Suprapubic skin (tissue), 4 donors: ENCODE data around the gene CCN5. TPM values are rescaled to one million over a fixed set of nuclear protein-coding genes. Genes with fewer than 3 reads are reported as not detected.
A peak's percentile ranks its signal among the peaks of the same experiment; 100 is the strongest.

Source experiments
- DNase-seq, 2 donors: peaks; one replicate each; pipeline ENCODE4 v3.0.0-alpha.2; 2019; ENCODE audit warnings: low spot score in 2 of 2
- H3K27ac ChIP-seq: fragments of 200-600 bp; sonication (generic); one replicate; pipeline ENCODE4 v1.5.1; 2019
- H3K27me3 ChIP-seq: fragments of 200-600 bp; sonication (generic); one replicate; pipeline ENCODE4 v1.5.1; 2019
- H3K36me3 ChIP-seq: fragments of 200-600 bp; sonication (generic); one replicate; pipeline ENCODE4 v1.5.1; 2019
- H3K4me1 ChIP-seq: fragments of 200-600 bp; sonication (generic); one replicate; pipeline ENCODE4 v1.5.1; 2019
- H3K4me3 ChIP-seq: fragments of 200-600 bp; sonication (generic); one replicate; pipeline ENCODE4 v1.5.1; 2019; ENCODE audit warnings: mild to moderate bottlenecking
- H3K9me3 ChIP-seq: fragments of 200-600 bp; sonication (generic); one replicate; pipeline ENCODE4 v1.5.1; 2019
- CTCF ChIP-seq, 2 donors: fragments of 200-600 bp in 1 of 2; fragments of 450-650 bp in 1 of 2; sonication (generic) in 1 of 2; IDR thresholded peaks; one replicate each; pipeline ENCODE4 v1.5.1; 2016 to 2019; ENCODE audit warnings: antibody characterized with exemption in 2 of 2, mild to moderate bottlenecking in 1 of 2, moderate library complexity in 1 of 2
- EP300 ChIP-seq: sonication (generic); formaldehyde crosslinking; IDR thresholded peaks from one replicate; pipeline ENCODE4 v1.6.1; 2017; ENCODE audit warnings: antibody characterized with exemption
- POLR2A ChIP-seq, 2 donors: fragments of 450-650 bp; IDR thresholded peaks; one replicate each; pipeline ENCODE4 v1.6.1; 2017; ENCODE audit warnings: antibody characterized with exemption in 2 of 2, mild to moderate bottlenecking in 2 of 2, moderate library complexity in 2 of 2
- POLR2AphosphoS5 ChIP-seq, 3 donors: sonication (generic); formaldehyde crosslinking; IDR thresholded peaks; one replicate each; pipeline ENCODE4 v1.6.1; 2017; ENCODE audit warnings: antibody characterized with exemption in 3 of 3
- WGBS: methylation state at CpG from one replicate; pipeline ENCODE4 v1.1.5; 2018; 5-methylcytosine and 5-hydroxymethylcytosine counted together
- total RNA-seq, 4 donors: library from RNA; depleted of rRNA; stranded (reverse); fragments of >200 nt; gene quantifications; one replicate each; pipeline ENCODE4 v1.1.0, GENCODE V29; 2016

The CCN5 gene
- total RNA-seq, 4 donors from 2014 or later = 40.1 to 137 (median 87.9) TPM

GRCh38 chr20:44752099-44752931 lies 37.1 kb downstream of the CCN5 start:
- H3K4me1 ChIP-seq = peaks cover 17% of the 10 kb centered on the region
- no peak overlapping the region for H3K27ac ChIP-seq
- 40% methylated on average over 4 of the region's 17 CpGs for WGBS
- TF ChIP-seq EP300 = no peak
- TF ChIP-seq CTCF (IDR thresholded peaks at IDR 0.05) = no peak
- TF ChIP-seq POLR2A (IDR thresholded peaks at IDR 0.05) = no peak
- TF ChIP-seq POLR2AphosphoS5 (IDR thresholded peaks at IDR 0.05) = no peak
- peaks cover 20% of the 10 kb centered on the region for H3K27me3 ChIP-seq
- no peak for DNase-seq
- no peaks in the 10 kb centered on the region for H3K36me3 ChIP-seq
- no peak overlapping the region for H3K4me3 ChIP-seq
- no peaks in the 10 kb centered on the region for H3K9me3 ChIP-seq

GRCh38 chr20:44754554-44754953 lies 39.4 kb downstream of the CCN5 start:
- WGBS = 44% methylated on average over 7 of the region's 7 CpGs
- TF ChIP-seq POLR2A (IDR thresholded peaks at IDR 0.05) = no peak
- TF ChIP-seq POLR2AphosphoS5 (IDR thresholded peaks at IDR 0.05) = no peak
- TF ChIP-seq EP300 = no peak
- TF ChIP-seq CTCF (IDR thresholded peaks at IDR 0.05) = no peak
- H3K27me3 ChIP-seq = peaks cover 17% of the 10 kb centered on the region

GRCh38 chr20:44756011-44756688 lies 41.0 kb downstream of the CCN5 start:
- H3K4me1 ChIP-seq = no peaks in the 10 kb centered on the region
- WGBS = 86% methylated on average over 13 of the region's 18 CpGs
- H3K4me3 ChIP-seq = no peak overlapping the region
- peaks cover under 1% of the 10 kb centered on the region for H3K27me3 ChIP-seq
- no peaks in the 10 kb centered on the region for H3K9me3 ChIP-seq
- DNase-seq = peak in 1 of 2 donors; percentile 74
- H3K27ac ChIP-seq = no peak overlapping the region
- TF ChIP-seq POLR2A (IDR thresholded peaks at IDR 0.05) (no peak), EP300 (no peak), CTCF (IDR thresholded peaks at IDR 0.05) (no peak), POLR2AphosphoS5 (IDR thresholded peaks at IDR 0.05) (no peak)
- H3K36me3 ChIP-seq = no peaks in the 10 kb centered on the region

More at GRCh38 chr20:44754554-44754953, 39.4 kb downstream of the CCN5 start:
- H3K4me3 ChIP-seq = no peak overlapping the region
- H3K27ac ChIP-seq = no peak overlapping the region
- H3K9me3 ChIP-seq = no peaks in the 10 kb centered on the region
- H3K4me1 ChIP-seq = peaks cover 9% of the 10 kb centered on the region
- DNase-seq = no peak
- no peaks in the 10 kb centered on the region for H3K36me3 ChIP-seq

- H3K4me3 ChIP-seq = no peak overlapping the region
- 88% methylated on average over 2 of the region's 5 CpGs for WGBS
These were observed 41.8 kb downstream of the CCN5 start for GRCh38 chr20:44756956-44757355.

More at GRCh38 chr20:44756956-44757355, 41.8 kb downstream of the CCN5 start:
- Histone ChIP-seq H3K9me3 (no peaks in the 10 kb centered on the region), H3K36me3 (no peaks in the 10 kb centered on the region), H3K4me1 (no peaks in the 10 kb centered on the region), H3K27ac (no peak overlapping the region), H3K27me3 (no peaks in the 10 kb centered on the region)
- TF ChIP-seq CTCF (IDR thresholded peaks at IDR 0.05) (no peak), POLR2AphosphoS5 (IDR thresholded peaks at IDR 0.05) (no peak), EP300 (no peak), POLR2A (IDR thresholded peaks at IDR 0.05) (no peak)
- DNase-seq = peak in 1 of 2 donors; percentile 57
